ENCODE data around the gene ARHGAP25.

ARHGAP25 gene

GRCh38 chr2:68857855-68858456 is 123.3 kb downstream of the ARHGAP25 start:
- Mint-ChIP-seq H3K36me3 (ENCODE audit: low read depth) (no peaks in the 10 kb centered on the region), H3K4me1 (no peaks in the 10 kb centered on the region), H3K27me3 (ENCODE audit: low read depth) (peaks cover 8% of the 10 kb centered on the region), H3K27ac (no peak overlapping the region), H3K9me3 (no peaks in the 10 kb centered on the region), H3K4me3 (no peak overlapping the region)
- no peak for TF ChIP-seq CTCF (IDR thresholded peaks at IDR 0.05; ENCODE audit: unreplicated experiment in 3 of 3)

GRCh38 chr2:68860111-68860510 is 125.5 kb downstream of the ARHGAP25 start:
- H3K27me3 Mint-ChIP-seq (ENCODE audit: low read depth): peaks cover 9% of the 10 kb centered on the region
- H3K27ac Mint-ChIP-seq: no peak overlapping the region

GRCh38 chr2:68861330-68861729 is 126.7 kb downstream of the ARHGAP25 start:
- Mint-ChIP-seq H3K9me3 (no peaks in the 10 kb centered on the region), H3K4me1 (no peaks in the 10 kb centered on the region), H3K4me3 (no peak overlapping the region), H3K36me3 (ENCODE audit: low read depth) (no peaks in the 10 kb centered on the region), H3K27me3 (ENCODE audit: low read depth) (peaks cover 13% of the 10 kb centered on the region), H3K27ac (no peak overlapping the region)
- no peak for TF ChIP-seq CTCF (IDR thresholded peaks at IDR 0.05; ENCODE audit: unreplicated experiment in 3 of 3)

More at GRCh38 chr2:68860111-68860510, 125.5 kb downstream of the ARHGAP25 start:
- H3K9me3 Mint-ChIP-seq: no peaks in the 10 kb centered on the region
- H3K36me3 Mint-ChIP-seq (ENCODE audit: low read depth): no peaks in the 10 kb centered on the region
- no peak for TF ChIP-seq CTCF (IDR thresholded peaks at IDR 0.05; ENCODE audit: unreplicated experiment in 3 of 3)
- H3K4me1 Mint-ChIP-seq: no peaks in the 10 kb centered on the region
- H3K4me3 Mint-ChIP-seq: no peak overlapping the region

- Mint-ChIP-seq H3K9me3 (no peaks in the 10 kb centered on the region), H3K4me3 (no peak overlapping the region), H3K27me3 (ENCODE audit: low read depth) (peaks cover 13% of the 10 kb centered on the region), H3K27ac (no peak overlapping the region), H3K36me3 (ENCODE audit: low read depth) (no peaks in the 10 kb centered on the region), H3K4me1 (no peaks in the 10 kb centered on the region)
- TF ChIP-seq CTCF (IDR thresholded peaks at IDR 0.05; ENCODE audit: unreplicated experiment in 3 of 3): no peak
Measured at GRCh38 chr2:68862889-68863288, 128.3 kb downstream of the ARHGAP25 start.

GRCh38 chr2:68863996-68864395 is 129.4 kb downstream of the ARHGAP25 start:
- H3K9me3 Mint-ChIP-seq: no peaks in the 10 kb centered on the region
- H3K27me3 Mint-ChIP-seq (ENCODE audit: low read depth): peaks cover 13% of the 10 kb centered on the region
- no peak for TF ChIP-seq CTCF (IDR thresholded peaks at IDR 0.05; ENCODE audit: unreplicated experiment in 3 of 3)
- no peak overlapping the region for H3K27ac Mint-ChIP-seq
- no peaks in the 10 kb centered on the region for H3K4me1 Mint-ChIP-seq
- no peak overlapping the region for H3K4me3 Mint-ChIP-seq
- H3K36me3 Mint-ChIP-seq (ENCODE audit: low read depth): no peaks in the 10 kb centered on the region

GRCh38 chr2:68865108-68865507 is 130.5 kb downstream of the ARHGAP25 start:
- TF ChIP-seq CTCF (IDR thresholded peaks at IDR 0.05; ENCODE audit: unreplicated experiment in 3 of 3): no peak
- H3K27ac Mint-ChIP-seq: no peak overlapping the region
- H3K9me3 Mint-ChIP-seq: no peaks in the 10 kb centered on the region
- peaks cover 13% of the 10 kb centered on the region for H3K27me3 Mint-ChIP-seq (ENCODE audit: low read depth)
- H3K4me1 Mint-ChIP-seq: no peaks in the 10 kb centered on the region
- H3K36me3 Mint-ChIP-seq (ENCODE audit: low read depth): no peaks in the 10 kb centered on the region
- no peak overlapping the region for H3K4me3 Mint-ChIP-seq
